ENCODE results near the gene CFAP68.

- TF ChIP-seq CTCF (CRISPR knock-in tag; IDR thresholded peaks at IDR 0.05) (no peak), ZNF263 (CRISPR knock-in tag; IDR thresholded peaks at IDR 0.05) (no peak), SRF (IDR thresholded peaks at IDR 0.05; ENCODE audit: low read depth, low read length) (no peak), ZNF891 (CRISPR knock-in tag; IDR thresholded peaks at IDR 0.05) (no peak)
These were observed 33.3 kb upstream of the CFAP68 start for GRCh38 chr11:111846063-111846462.
